Upper lobe of right lung (tissue), 1 donor: Measurements from ENCODE around the gene SMTNL2. TPM values are rescaled to one million over a fixed set of nuclear protein-coding genes. Genes with fewer than 3 reads are reported as not detected.
A peak's percentile ranks its signal among the peaks of the same experiment; 100 is the strongest.
"Not testable (repeated sequence)": the region's sequence is repeated elsewhere in the genome, so short reads cannot be mapped to it uniquely, and the experiment has no call there.

Source experiments
- ATAC-seq: fragments of 200-7000 bp; cut with Tn5 transposase; one replicate; pipeline ENCODE4 v1.9.1; 2020; ENCODE audit warnings: mild to moderate bottlenecking, moderate library complexity
- DNase-seq: peaks from one replicate; pipeline ENCODE4 v3.0.0-alpha.2; 2020
- H3K27ac ChIP-seq: fragments of 200-600 bp; one replicate; pipeline ENCODE4 v1.8.0; 2022
- H3K27me3 ChIP-seq: fragments of 200-600 bp; one replicate; pipeline ENCODE4 v1.8.0; 2022; ENCODE audit warnings: mild to moderate bottlenecking
- H3K36me3 ChIP-seq: fragments of 200-600 bp; one replicate; pipeline ENCODE4 v1.8.0; 2022
- H3K4me1 ChIP-seq: fragments of 200-600 bp; one replicate; pipeline ENCODE4 v1.8.0; 2022
- H3K4me3 ChIP-seq: fragments of 200-600 bp; one replicate; pipeline ENCODE4 v1.8.0; 2022; ENCODE audit warnings: mild to moderate bottlenecking
- H3K9me3 ChIP-seq: fragments of 200-600 bp; one replicate; pipeline ENCODE4 v1.8.0; 2022
- intact Hi-C: fragments of 100-400 bp; cut with DNase I; formaldehyde crosslinking; loops from one replicate; pipeline ENCODE4 v1.11.0; 2022
- total RNA-seq: library from RNA; stranded (reverse); fragmentation: NEBNext Ultra II Directional; extraction: Animal tissue kit (Norgen Biotek cat#: 25700); gene quantifications from one replicate; pipeline ENCODE4 v1.2.1, GENCODE V29; 2021
- TF ChIP-seq, protein P1 (sequence below): fragments of 200-600 bp; IDR thresholded peaks from one replicate; pipeline ENCODE4 v1.8.0; 2022; ENCODE audit warnings: antibody characterized with exemption
- donor health status: DM: no; HTN: yes; CAD: no; lungs with severe emphysema.

The SMTNL2 gene
- total RNA-seq, 1 donor from 2014 or later: 2.7 TPM

DNA sequence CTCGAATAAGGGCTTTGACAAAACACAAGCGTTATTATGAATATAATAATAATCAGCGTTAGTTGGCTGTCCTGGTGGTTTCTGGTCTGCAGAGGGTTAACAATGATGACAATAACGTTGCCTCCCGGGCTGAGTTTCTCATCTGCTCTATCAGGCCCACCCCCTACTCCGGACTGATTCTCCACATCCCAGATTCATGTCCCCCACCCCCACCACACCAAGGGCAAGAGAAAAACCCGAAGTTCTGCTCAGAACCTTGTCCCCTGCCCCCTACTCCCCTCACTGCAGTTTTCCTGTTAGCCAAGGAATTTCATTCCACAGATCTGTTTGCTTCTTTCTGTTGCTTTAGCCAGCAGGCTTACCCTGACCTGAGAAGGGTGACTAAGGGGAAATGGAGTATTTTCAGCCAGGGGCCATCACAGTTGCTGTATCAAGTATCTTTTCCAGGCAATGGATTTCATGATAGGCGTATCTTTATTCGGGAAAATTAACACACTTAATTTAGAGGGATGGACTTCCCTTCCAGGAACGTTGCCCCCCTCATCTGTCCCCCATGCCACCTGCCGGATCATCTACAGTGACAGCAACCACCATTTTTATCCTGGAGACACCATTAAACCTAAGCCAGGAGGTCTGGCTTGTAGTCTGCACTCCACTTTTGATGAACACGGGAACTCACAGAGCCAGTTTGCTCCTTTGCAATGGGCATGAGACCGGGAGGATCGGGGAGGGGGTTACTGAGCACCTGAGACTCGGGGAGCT lies 33.4 kb downstream of the SMTNL2 start:
- TF ChIP-seq, protein P1, sequence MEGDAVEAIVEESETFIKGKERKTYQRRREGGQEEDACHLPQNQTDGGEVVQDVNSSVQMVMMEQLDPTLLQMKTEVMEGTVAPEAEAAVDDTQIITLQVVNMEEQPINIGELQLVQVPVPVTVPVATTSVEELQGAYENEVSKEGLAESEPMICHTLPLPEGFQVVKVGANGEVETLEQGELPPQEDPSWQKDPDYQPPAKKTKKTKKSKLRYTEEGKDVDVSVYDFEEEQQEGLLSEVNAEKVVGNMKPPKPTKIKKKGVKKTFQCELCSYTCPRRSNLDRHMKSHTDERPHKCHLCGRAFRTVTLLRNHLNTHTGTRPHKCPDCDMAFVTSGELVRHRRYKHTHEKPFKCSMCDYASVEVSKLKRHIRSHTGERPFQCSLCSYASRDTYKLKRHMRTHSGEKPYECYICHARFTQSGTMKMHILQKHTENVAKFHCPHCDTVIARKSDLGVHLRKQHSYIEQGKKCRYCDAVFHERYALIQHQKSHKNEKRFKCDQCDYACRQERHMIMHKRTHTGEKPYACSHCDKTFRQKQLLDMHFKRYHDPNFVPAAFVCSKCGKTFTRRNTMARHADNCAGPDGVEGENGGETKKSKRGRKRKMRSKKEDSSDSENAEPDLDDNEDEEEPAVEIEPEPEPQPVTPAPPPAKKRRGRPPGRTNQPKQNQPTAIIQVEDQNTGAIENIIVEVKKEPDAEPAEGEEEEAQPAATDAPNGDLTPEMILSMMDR: no peak
- ATAC-seq (no peak), DNase-seq (no peak)
- no peaks in the 10 kb centered on the region for H3K36me3 ChIP-seq
- H3K27ac ChIP-seq: no peak overlapping the region
- no peaks in the 10 kb centered on the region for H3K27me3 ChIP-seq
- no peaks in the 10 kb centered on the region for H3K9me3 ChIP-seq
- intact Hi-C loops: no loop called here
- H3K4me3 ChIP-seq: no peak overlapping the region
- no peaks in the 10 kb centered on the region for H3K4me1 ChIP-seq

DNA sequence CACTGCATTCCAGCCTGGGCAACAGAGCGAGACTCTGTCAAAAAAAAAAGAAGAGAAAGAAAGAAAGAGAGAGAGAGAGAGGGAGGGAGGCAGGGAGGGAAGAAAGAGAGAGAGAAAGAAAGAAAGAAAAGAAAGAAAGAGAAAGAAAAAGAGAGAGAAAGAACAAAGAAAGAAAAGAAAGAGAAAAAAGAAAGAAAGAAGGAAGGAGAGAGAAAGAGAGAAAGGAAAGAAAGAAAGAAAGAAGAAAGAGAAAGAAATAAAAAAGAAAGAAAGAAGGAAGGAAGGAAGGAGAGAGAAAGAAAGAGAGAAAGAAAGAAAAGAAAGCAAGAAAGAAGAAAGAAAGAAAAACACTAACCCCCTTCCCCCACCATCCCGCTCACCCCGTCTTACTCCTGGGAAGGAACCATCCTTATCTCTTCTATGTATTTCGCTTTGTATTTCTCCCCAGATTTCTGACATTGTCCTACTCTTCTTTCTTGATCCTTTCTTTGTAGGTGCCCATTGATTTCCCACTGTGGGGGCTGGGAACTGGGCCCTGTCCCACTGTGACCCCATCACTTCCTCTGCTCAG lies 36.3 kb downstream of the SMTNL2 start:
- H3K9me3 ChIP-seq: no peaks in the 10 kb centered on the region

DNA sequence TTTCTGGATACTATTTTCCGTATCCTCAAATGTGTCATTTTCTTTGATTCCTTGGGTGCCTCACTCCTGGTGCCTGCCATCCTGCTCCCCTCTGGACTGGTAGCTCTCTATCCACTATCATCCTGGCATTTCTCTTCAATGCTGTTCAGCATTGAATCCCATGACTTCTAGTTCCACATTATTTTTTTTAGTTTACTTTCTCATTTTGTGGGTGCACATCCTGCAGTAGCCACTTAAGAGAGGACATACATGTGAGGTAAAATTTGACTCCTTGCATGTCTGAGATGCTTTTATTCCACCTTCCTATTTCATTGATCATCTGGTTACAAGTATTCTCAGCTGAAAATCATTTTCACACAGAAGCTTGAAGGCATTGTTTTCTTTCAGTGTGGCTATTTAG lies 38.0 kb downstream of the SMTNL2 start:
- Histone ChIP-seq H3K4me1 (peaks cover 14% of the 10 kb centered on the region), H3K36me3 (no peaks in the 10 kb centered on the region), H3K27ac (no peak overlapping the region), H3K27me3 (no peaks in the 10 kb centered on the region), H3K4me3 (no peak overlapping the region), H3K9me3 (no peaks in the 10 kb centered on the region)
- intact Hi-C loops: no loop called here
- TF ChIP-seq, protein P1: no peak
- no peak for ATAC-seq
- no peak for DNase-seq

More for the DNA sequence above, 36.3 kb downstream of the SMTNL2 start:
- no peaks in the 10 kb centered on the region for H3K27me3 ChIP-seq
- no peaks in the 10 kb centered on the region for H3K36me3 ChIP-seq
- H3K4me3 ChIP-seq: no peak overlapping the region
- intact Hi-C loops: no loop called here
- ATAC-seq (no peak), DNase-seq (no peak)
- H3K4me1 ChIP-seq: peaks cover 11% of the 10 kb centered on the region
- H3K27ac ChIP-seq: no peak overlapping the region
- TF ChIP-seq, protein P1: no peak

DNA sequence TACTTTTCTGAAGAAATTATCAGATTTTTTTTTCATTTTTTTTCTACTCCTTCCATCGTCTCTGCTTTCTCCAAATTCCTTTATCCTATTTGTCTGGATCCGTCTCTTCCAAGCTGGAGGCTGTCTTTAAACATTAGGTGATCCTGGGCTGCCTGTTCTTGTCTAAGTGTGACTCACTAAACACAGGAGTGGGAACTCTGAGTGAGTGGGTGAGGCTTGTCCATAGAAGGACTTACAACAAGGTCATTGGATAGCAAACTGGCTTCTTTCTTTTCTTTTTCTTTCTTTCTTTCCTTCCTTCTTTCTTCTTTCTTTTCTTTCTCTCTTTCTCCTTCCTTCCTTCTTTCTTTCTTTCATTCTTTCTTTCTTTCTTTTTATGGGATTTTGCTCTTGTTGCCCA lies 38.9 kb downstream of the SMTNL2 start:
- Histone ChIP-seq H3K9me3 (no peaks in the 10 kb centered on the region), H3K27ac (no peak overlapping the region), H3K36me3 (no peaks in the 10 kb centered on the region), H3K27me3 (no peaks in the 10 kb centered on the region), H3K4me3 (no peak overlapping the region), H3K4me1 (peaks cover 14% of the 10 kb centered on the region)
- no peak for ATAC-seq
- TF ChIP-seq, protein P1: no peak
- DNase-seq: no peak
- intact Hi-C loops: no loop called here

DNA sequence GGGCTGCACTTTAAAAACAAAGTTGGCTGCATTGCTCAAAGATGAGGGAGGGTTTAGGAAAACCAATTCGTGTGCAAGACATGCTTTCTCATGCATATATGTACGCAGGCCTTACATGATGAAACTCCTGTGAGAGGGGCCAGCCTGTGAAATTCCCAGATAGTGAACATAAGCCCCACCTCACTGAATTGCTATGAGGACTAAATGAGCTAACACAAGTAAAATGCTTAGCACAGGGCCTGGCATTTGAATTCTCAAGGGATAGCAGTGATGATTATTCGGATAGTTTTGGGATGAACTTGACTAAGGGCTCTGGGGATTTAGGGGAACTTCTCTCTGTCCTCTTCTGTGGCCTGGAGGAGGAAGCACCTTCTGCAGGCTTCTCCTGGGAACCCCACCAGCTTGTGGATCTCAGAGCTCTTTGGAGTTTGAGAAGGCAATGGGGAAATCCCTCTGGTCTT lies 40.2 kb downstream of the SMTNL2 start:
- peak; percentile 3 for DNase-seq
- H3K27me3 ChIP-seq, H3K27ac ChIP-seq, intact Hi-C loops, H3K36me3 ChIP-seq, H3K4me3 ChIP-seq, ATAC-seq, H3K9me3 ChIP-seq: not testable (repeated sequence)
- peaks cover 14% of the 10 kb centered on the region for H3K4me1 ChIP-seq

DNA sequence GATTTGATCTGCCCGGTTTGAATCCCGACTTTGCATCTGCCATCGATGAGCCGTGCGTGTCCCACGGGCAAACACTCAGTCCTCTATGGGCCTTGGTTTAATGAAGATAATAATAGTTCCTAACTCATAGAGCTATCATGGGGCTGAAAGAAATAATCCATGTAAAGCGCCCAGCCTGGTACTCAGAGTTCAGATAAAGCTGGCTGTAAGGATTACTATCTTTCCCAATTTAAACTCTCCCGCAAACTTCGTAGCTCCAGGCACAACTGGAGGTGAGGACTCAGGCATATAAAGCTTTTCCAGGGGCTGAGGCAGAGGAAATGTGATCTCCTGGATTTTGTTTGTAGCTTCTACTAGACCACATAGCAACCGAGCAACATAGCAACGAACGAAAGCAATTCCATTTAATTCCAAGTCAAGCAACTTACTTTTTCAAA lies 40.9 kb downstream of the SMTNL2 start:
- Histone ChIP-seq H3K4me3 (no peak overlapping the region), H3K36me3 (no peaks in the 10 kb centered on the region), H3K27ac (no peak overlapping the region), H3K27me3 (no peaks in the 10 kb centered on the region), H3K4me1 (peaks cover 14% of the 10 kb centered on the region), H3K9me3 (no peaks in the 10 kb centered on the region)
- TF ChIP-seq, protein P1: no peak
- no peak for ATAC-seq
- intact Hi-C loops: loop anchor here (5.0 kb wide), 1 partner anchor 58 kb away; no protein-coding TSS in a partner anchor
- DNase-seq: peak; percentile 6
